HG03066 (cell line): Measurements from ENCODE around the gene HDAC10.

Experiments used
- ATAC-seq: cut with Tn5 transposase; IDR thresholded peaks from one replicate; pipeline ENCODE4 v1.9.1; 2021; ENCODE audit warnings: low read depth; ENCODE audit not compliant: unreplicated experiment

Gene HDAC10

DNA sequence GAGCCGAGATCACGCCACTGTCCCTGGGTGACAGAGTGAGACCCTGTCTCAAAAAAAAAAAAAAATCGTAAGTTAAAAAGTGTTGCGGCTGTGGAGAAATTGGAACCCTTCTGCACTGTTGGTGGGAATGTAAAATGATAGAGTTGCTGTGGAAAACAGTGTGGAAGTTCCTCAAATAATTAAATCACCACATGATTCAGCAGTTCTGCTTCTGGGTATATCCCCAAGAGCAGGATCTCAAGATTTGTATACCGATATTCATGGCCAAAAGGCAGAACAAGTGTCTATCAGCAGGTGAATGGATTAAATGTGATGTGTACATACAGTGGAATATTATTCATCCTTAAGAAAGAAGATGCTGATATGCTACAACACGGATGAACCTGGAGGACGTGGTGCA is 46.5 kb downstream of the HDAC10 start:
- no peak for ATAC-seq

DNA sequence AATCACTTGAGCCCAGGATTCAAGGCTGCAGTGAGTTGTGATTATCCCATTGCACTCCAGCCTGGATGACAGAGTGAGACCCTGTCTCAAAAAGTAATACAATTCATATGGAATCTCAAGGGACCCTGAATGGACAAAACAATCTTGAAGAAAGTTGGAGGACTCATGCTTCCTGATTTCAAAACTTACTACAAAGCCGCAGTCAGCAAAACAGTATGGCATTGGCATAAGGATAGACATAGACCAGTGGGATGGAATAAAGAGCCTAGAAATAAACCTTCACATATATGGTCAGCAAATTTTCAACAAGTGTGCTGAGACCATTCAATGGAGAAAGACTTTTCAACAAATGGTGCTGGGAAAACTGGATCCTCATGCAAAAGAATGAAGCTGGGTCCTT is 47.8 kb downstream of the HDAC10 start:
- ATAC-seq, result no peak

DNA sequence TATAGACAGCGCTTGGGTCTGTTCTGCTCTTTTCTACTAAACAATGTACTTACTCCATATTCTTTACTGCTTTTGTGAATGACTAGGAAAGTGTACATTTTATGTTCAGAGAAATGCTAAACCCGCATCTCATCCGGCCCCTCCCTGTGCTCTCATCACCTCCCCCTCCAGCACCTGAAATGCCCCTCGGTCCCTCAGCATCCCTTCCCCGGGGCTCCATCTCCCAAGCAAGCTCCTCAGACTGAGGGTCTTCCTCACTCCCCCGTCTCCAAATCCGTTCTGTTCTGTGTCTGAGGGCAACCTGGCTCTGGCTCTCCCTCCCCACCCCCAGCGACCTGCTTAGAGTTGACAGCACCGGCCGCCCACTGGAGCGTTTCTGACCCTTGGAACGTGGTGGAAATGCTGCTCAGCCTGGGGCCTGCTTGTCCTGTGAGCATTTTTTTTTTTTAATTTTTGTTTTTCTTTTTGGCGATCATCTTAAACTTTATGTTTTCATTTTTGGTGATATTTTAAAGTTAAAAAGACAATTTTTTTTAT is 48.9 kb downstream of the HDAC10 start:
- no peak for ATAC-seq

DNA sequence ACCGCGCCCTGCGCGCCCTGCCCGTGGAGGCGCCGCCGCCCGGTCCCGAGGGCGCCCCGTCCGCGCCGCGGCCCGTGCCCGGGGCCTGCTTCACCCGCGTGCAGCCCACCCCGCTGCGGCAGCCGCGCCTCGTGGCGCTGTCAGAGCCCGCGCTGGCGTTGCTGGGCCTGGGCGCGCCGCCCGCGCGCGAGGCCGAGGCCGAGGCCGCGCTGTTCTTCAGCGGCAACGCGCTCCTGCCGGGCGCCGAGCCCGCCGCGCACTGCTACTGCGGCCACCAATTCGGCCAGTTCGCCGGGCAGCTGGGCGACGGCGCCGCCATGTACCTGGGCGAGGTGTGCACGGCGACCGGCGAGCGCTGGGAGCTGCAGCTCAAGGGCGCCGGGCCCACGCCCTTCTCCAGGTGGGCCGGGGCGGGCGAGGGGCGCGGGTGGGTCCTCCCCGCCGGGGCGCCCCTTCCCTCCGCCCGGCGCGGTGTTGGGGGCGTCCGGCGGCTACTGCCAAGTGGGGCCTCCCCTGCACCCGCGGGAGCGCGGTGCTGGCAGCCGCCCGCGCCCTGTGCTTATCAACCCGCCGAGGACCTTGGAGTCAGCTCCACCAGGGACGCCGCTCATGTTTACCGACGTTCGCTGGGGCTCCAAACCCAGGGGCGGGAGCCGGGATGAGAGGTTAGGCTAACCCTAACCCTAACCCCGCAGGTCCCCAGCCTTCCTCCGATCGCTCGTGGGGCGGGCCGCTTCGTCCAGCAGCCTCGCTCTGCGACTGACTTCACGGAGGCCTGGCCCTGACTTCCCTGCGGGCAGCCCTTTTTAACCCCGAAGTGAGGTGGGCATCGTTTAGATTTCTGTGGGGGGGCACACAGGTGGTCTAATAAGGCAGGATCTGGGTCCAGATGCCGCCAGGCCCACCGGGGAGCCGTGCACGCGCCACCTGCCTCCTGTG is 49.6 kb downstream of the HDAC10 start:
- peak; percentile 17 for ATAC-seq

DNA sequence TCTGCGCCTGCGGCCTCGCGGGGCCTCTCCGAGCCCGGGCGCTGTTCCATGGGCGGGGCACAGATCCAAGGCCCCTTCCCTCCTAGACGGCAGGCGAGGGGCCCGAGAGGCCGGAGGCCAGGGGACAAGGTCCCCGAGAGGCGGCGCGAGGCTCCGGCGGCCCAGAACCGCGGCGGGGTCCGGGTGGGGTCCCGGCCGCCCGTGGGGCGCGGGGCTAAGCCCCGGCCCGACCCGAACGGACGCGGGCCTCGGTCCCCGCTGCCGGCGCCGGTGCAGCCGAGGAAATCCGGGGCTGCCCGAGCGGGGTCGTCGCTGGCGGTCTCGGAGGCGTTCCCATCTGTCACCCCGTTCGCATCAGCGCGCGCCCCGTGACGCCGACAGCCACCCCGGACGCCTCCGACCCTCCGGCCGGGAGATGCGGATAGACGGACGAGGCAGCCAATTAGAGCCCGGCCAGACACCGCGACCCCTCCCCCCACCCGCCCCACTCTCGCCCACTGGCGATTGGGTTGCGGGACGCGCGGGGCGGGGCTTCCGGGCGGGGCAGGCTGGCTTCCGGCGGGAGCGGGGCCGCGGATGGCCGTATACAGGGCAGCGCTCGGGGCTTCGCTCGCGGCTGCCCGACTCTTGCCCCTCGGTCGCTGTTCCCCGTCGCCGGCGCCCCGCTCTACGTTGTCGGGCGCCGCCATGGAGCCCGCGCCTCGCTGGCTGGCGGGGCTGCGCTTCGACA is 50.4 kb downstream of the HDAC10 start, which contains the start of gene SELENOO:
TSS of gene SELENOO (plus strand) at position 551 of the 730 bp plus-strand sequence. CDS start at position 577, 26 bp downstream.
- ATAC-seq, result peak; percentile 69

DNA sequence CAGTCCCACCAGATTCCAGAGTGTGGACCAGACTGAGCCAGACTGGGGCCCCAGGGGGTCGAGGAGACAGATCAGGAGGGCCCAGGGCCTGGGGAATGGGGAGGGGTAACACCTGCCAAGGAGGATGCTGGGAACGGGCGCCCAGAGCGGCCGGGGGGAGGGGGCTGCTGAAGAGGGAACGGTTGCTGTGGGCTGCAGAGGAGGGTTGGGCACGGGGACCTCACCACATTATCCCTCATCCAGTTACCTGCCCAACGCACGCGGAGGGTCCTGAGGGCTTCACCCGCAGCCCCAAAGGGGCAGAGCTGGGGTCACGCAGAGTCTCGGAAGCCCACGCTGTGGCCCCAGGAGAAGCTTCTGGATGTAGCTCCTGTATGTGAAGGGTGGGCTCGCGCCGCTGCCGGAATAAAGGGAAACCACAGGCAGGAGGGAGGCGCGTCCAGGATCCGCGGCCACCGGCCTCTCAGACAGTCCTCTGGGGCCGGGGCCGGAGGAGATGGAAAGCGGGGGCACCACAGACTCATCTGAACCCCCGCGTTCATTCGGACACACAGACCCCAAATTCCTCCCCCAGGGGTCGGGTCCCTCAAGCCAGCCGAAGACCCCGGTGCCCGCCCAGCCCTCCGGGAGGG is 51.1 kb downstream of the HDAC10 start:
- ATAC-seq, result no peak

DNA sequence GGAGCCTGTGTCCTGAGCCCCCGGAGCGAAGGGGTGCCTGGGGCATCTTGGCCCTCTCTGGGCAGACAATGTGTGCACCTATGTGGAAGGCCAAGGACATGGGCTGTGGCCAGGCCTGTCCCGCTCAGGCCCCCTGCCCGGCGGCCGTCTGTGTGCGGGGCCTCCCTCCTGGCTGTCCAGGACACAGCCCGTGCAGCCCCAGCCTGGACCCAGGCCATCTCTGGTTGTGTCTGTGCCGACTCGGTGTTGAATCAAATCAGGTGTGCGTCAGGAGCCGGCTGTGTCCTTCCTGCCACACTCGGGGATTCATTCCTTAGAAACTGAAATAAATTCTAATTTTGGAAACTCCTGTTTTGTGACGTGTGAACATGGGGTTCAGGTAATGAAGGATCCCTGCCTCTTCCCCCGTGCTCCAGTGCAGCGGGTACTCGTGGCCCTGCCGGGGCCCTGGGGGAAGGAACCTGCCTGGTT is 51.8 kb downstream of the HDAC10 start:
- no peak for ATAC-seq

DNA sequence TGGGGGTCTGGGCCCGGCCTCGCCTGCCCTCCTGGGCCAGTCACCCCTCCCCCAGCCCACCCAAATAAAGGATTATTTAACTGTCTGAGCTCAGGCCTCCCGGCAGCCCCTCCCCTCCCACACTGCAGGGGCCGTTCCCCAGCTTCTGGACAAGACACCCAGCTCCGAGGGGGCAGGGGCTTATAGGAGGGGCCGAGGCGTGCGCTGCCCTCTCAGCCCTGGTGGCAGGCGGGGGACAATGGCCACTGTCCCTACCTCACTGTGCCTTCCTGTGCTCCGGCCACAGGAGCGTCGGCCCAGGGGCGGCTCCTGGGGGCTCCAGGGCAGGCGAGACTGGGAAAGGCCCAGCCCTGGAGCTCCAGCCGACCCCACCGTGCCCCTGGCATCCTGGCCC is 52.4 kb downstream of the HDAC10 start:
- no peak for ATAC-seq

DNA sequence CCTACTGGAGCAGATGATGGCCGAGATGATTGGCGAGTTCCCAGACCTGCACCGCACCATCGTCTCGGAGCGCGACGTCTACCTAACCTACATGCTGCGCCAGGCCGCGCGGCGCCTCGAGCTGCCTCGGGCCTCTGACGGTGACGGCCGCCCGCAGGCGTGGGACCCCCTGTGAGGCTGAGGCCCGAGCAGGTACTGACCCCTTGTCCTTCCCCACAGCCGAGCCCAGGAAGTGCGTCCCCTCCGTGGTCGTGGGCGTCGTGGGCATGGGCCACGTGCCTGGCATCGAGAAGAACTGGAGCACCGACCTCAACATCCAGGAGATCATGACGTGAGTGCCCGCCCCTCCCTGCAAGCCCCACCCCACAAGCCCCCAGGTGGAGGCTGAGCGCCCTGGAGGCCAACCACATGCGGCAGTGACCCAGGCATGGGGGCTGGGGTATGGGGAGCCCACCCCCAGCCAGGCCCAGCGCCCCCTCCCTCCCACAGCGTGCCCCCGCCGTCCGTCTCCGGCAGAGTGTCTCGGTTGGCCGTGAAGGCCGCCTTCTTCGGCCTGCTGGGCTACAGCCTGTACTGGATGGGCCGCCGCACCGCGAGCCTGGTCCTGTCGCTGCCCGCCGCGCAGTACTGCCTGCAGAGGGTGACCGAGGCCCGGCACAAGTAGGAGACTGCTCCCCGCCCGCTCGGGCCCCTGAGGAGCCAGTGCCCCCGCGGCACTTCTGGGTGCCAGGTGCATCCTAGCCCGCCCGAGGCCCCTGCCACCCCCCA is 53.0 kb downstream of the HDAC10 start:
- ATAC-seq, result no peak

DNA sequence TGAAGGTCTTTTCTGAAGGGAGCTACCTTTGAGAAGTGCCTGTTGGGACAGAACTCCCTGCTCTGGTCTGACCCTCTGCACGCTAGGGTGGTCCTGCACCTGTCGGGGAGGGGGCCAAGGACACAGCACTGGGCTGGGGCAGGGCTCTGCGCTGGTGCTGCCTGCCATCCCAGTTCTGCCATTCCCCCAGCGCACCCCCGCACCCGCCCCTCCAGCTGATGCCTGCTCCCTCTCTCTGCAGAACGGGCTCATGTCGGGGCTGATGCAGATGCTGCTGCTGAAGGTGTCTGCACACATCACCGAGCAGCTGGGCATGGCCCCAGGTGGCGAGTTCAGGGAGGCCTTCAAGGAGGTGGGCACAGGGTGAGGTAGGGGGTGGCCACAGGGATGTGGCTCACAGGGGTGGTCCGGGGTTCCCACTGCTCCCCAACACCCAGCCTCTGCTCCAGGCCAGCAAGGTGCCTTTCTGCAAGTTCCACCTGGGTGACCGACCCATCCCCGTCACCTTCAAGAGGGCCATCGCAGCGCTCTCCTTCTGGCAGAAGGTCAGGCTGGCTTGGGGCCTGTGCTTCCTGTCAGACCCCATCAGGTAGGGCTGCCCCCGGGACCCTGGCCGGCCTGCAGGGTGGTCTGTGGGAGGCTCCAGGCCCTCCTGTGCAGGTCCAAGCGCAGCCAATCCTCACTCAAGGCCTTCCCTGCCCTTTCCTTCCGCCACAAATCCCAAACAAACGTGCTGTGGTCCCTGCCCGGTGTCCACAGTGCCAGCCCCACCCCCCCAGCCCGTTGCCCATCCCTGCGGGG is 53.9 kb downstream of the HDAC10 start:
- ATAC-seq, result no peak

DNA sequence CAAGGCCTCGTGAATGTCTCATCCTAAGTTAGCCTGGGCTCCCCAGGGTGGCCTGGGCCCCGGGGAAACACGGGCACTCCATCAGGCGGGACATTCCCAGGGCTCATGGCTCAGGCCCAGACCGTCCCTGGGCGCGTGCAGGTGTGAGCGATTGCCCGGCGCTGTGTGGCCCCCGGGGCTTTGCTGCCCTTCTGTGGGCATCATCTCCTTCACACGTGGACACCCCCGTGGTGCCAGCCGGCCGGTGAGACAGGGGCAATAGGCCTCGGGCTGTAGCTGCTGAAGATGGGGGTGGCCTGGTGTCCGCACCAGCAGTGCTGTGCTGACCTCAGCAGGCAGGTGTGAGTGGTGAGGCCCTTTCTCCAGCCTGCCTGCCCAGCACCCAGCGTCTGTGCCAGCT is 54.8 kb downstream of the HDAC10 start:
- ATAC-seq, result no peak
